HEK293 (cell line): ENCODE data around the gene PDE6C.

Source experiments
- CTCF ChIP-seq: fragments of 450-650 bp; formaldehyde crosslinking; IDR thresholded peaks from 2 replicates; pipeline ENCODE4 v1.5.1; 2016; ENCODE audit warnings: missing biosample characterization, missing genetic modification characterization
- FEZF1 ChIP-seq: fragments of 450-650 bp; formaldehyde crosslinking; IDR thresholded peaks from 2 replicates; pipeline ENCODE4 v1.5.1; 2016; ENCODE audit warnings: missing biosample characterization, missing genetic modification characterization
- OSR2 ChIP-seq: fragments of 450-650 bp; formaldehyde crosslinking; IDR thresholded peaks from 2 replicates; pipeline ENCODE4 v1.5.1; 2016; ENCODE audit warnings: missing biosample characterization, missing genetic modification characterization
- SALL2 ChIP-seq: fragments of 450-650 bp; formaldehyde crosslinking; IDR thresholded peaks from 2 replicates; pipeline ENCODE4 v1.5.0; 2017; ENCODE audit warnings: missing biosample characterization, mild to moderate bottlenecking, missing genetic modification characterization, borderline replicate concordance
- ZBTB10 ChIP-seq: fragments of 450-650 bp; formaldehyde crosslinking; IDR thresholded peaks from 2 replicates; pipeline ENCODE4 v1.5.1; 2016; ENCODE audit warnings: missing biosample characterization, missing genetic modification characterization
- ZBTB20 ChIP-seq: fragments of 450-650 bp; formaldehyde crosslinking; IDR thresholded peaks from 2 replicates; pipeline ENCODE4 v1.5.1; 2016; ENCODE audit warnings: missing biosample characterization, missing genetic modification characterization
- ZBTB49 ChIP-seq: fragments of 450-650 bp; formaldehyde crosslinking; IDR thresholded peaks from 2 replicates; pipeline ENCODE4 v1.5.1; 2016; ENCODE audit warnings: missing biosample characterization, missing genetic modification characterization, low read depth
- ZNF350 ChIP-seq: fragments of 450-650 bp; formaldehyde crosslinking; IDR thresholded peaks from 2 replicates; pipeline ENCODE4 v1.5.0; 2017; ENCODE audit warnings: missing biosample characterization, mild to moderate bottlenecking, missing genetic modification characterization
- ZNF501 ChIP-seq: fragments of 450-650 bp; formaldehyde crosslinking; IDR thresholded peaks from 2 replicates; pipeline ENCODE4 v1.5.1; 2016; ENCODE audit warnings: missing biosample characterization, missing genetic modification characterization
- ZNF521 ChIP-seq: fragments of 450-650 bp; formaldehyde crosslinking; IDR thresholded peaks from 2 replicates; pipeline ENCODE4 v1.5.1; 2017; ENCODE audit warnings: missing biosample characterization, mild to moderate bottlenecking, missing genetic modification characterization
- ZNF624 ChIP-seq: fragments of 450-650 bp; formaldehyde crosslinking; IDR thresholded peaks from 2 replicates; pipeline ENCODE4 v1.5.1; 2017; ENCODE audit warnings: missing biosample characterization, missing genetic modification characterization
- TF ChIP-seq, protein P1 (sequence below): fragments of 450-650 bp; formaldehyde crosslinking; conservative IDR thresholded peaks from 2 replicates; pipeline ENCODE4 v1.5.1; 2016; ENCODE audit warnings: low read depth, missing biosample characterization, missing genetic modification characterization

DNA sequence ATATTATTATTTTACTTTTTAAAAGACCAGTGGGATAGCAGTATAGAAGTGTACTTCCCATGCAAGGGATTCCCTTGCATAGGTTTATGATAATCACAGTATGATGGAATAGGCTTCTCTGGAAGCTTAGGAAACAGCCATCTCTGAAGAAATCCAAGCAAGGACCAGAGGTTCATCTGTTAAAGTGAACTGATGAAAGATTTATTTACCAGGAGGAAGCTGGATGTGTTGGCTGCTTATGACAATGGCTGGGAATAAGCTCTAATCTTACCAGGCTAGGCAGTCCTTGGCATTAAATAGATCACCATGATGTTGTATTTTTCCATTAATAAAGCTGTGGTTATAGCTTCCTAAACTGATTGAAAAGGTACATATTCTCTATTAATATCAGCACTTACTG, 58.0 kb downstream of the PDE6C start:
- TF ChIP-seq FEZF1: no peak
- no peak for TF ChIP-seq ZBTB10
- no peak for TF ChIP-seq ZNF521 (tag by site-specific recombination)
- no peak for TF ChIP-seq ZNF350 (tag by site-specific recombination)
- no peak for TF ChIP-seq CTCF
- TF ChIP-seq ZBTB20 (tag by site-specific recombination): no peak
- TF ChIP-seq ZNF624 (tag by site-specific recombination): no peak
- TF ChIP-seq ZBTB49 (tag by site-specific recombination): no peak
- no peak for TF ChIP-seq ZNF501 (tag by site-specific recombination)
- TF ChIP-seq OSR2 (tag by site-specific recombination): no peak
- TF ChIP-seq, protein P1, sequence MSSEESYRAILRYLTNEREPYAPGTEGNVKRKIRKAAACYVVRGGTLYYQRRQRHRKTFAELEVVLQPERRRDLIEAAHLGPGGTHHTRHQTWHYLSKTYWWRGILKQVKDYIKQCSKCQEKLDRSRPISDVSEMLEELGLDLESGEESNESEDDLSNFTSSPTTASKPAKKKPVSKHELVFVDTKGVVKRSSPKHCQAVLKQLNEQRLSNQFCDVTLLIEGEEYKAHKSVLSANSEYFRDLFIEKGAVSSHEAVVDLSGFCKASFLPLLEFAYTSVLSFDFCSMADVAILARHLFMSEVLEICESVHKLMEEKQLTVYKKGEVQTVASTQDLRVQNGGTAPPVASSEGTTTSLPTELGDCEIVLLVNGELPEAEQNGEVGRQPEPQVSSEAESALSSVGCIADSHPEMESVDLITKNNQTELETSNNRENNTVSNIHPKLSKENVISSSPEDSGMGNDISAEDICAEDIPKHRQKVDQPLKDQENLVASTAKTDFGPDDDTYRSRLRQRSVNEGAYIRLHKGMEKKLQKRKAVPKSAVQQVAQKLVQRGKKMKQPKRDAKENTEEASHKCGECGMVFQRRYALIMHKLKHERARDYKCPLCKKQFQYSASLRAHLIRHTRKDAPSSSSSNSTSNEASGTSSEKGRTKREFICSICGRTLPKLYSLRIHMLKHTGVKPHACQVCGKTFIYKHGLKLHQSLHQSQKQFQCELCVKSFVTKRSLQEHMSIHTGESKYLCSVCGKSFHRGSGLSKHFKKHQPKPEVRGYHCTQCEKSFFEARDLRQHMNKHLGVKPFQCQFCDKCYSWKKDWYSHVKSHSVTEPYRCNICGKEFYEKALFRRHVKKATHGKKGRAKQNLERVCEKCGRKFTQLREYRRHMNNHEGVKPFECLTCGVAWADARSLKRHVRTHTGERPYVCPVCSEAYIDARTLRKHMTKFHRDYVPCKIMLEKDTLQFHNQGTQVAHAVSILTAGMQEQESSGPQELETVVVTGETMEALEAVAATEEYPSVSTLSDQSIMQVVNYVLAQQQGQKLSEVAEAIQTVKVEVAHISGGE (tag by site-specific recombination): no peak
- TF ChIP-seq SALL2: no peak
